ENCODE results near the gene WWC2.

GRCh38 chr4:183348136-183348535 lies 249.1 kb downstream of the WWC2 start:
- TF ChIP-seq CTCF (IDR thresholded peaks at IDR 0.05; ENCODE audit: insufficient read depth, low read length, poor library complexity, severe bottlenecking) (no peak), EZH2phosphoT487 (conservative IDR thresholded peaks at IDR 0.05; ENCODE audit: low read length) (no peak)
